IPS-20b (cell line): ENCODE results near the gene VRK3.

Experiments used
- H3K27ac ChIP-seq: one replicate; pipeline ENCODE4 v1.5.1; 2013; ENCODE audit warnings: low read length
- H3K27me3 ChIP-seq: 2 replicates; pipeline ENCODE4 v1.6.1; 2013; ENCODE audit warnings: mild to moderate bottlenecking, low read length, inconsistent platforms; ENCODE audit not compliant: insufficient read depth
- H3K36me3 ChIP-seq: 2 replicates; pipeline ENCODE4 v1.6.1; 2013; ENCODE audit warnings: low read depth, mild to moderate bottlenecking, inconsistent platforms, low read length, moderate library complexity; ENCODE audit not compliant: insufficient read depth
- H3K4me1 ChIP-seq: 2 replicates; pipeline ENCODE4 v1.6.1; 2013; ENCODE audit warnings: mild to moderate bottlenecking, control low read depth, inconsistent platforms, low read length, moderate library complexity; ENCODE audit not compliant: insufficient read depth
- H3K4me3 ChIP-seq: 2 replicates; pipeline ENCODE4 v1.5.1; 2013; ENCODE audit warnings: mild to moderate bottlenecking, low read length, inconsistent platforms
- H3K9ac ChIP-seq: 2 replicates; pipeline ENCODE4 v1.6.1; 2013; ENCODE audit warnings: low read depth, mild to moderate bottlenecking, inconsistent platforms, low read length, moderate library complexity
- H3K9me3 ChIP-seq: 2 replicates; pipeline ENCODE4 v1.6.1; 2013; ENCODE audit warnings: mild to moderate bottlenecking, low read depth, low read length, inconsistent platforms; ENCODE audit not compliant: insufficient read depth

VRK3 gene

DNA sequence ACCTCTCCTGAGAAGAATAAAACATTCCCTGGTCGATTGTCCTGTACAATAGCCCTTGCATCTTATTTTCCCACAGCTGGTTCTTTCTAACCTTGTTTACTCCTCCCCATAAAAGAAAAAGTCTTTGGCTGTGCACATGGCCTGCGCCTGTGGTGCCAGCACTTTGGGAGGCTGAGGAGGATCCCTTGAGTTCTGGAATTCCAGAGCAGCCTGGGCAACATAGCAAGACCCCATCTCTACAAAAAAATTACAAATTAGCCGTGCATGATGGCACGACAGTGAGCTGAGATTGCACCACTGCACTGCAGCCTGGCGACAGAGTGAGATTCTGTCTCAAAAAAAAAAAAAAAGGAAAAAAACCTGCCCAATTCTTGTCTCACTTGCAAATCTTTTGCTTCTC is 88.6 kb downstream of the VRK3 start:
- Histone ChIP-seq H3K27ac (no peak overlapping the region), H3K27me3 (peaks cover 5% of the 10 kb centered on the region; the same call in 1 of the 2 replicates), H3K4me1 (no peaks in the 10 kb centered on the region), H3K4me3 (no peak overlapping the region), H3K36me3 (no peaks in the 10 kb centered on the region), H3K9me3 (no peaks in the 10 kb centered on the region), H3K9ac (no peak overlapping the region)

DNA sequence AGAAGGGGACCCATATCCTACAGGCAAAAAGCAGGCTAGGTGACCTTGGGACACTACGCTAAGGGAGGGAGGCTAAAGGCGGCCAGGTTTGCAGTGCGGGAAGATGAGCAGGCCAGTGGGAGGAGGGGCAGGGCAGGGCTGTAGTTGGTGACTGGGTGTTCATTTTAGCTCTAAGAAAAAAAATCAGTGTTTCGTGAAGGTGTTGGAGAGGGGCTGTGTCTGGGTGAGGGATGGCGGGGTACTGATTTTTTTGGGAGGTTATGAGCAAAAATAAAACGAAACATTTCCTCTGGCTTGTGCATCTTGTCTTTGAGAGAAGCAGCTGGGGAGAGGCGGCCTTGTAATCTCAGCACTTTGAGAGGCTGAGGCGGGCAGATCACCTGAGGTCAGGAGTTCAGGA is 91.5 kb downstream of the VRK3 start:
- H3K27ac ChIP-seq: no peak overlapping the region

DNA sequence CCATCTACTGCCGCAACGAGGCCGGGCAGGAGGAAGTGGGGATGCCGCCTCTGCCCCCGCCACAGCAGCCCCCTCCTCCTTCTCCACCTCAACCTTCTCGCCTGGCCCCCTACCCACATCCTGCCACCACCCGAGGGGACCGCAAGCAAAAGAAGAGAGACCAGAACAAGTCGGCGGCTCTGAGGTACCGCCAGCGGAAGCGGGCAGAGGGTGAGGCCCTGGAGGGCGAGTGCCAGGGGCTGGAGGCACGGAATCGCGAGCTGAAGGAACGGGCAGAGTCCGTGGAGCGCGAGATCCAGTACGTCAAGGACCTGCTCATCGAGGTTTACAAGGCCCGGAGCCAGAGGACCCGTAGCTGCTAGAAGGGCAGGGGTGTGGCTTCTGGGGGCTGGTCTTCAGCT is 92.4 kb downstream of the VRK3 start:
- H3K4me3 ChIP-seq: no peak overlapping the region
- peaks cover 5% of the 10 kb centered on the region; the same call in 1 of the 2 replicates for H3K27me3 ChIP-seq
- peaks cover 3% of the 10 kb centered on the region for H3K36me3 ChIP-seq
- H3K9me3 ChIP-seq: no peaks in the 10 kb centered on the region
- H3K9ac ChIP-seq: no peak overlapping the region
- H3K27ac ChIP-seq: no peak overlapping the region
- H3K4me1 ChIP-seq: peaks cover 2% of the 10 kb centered on the region; the same call in 1 of the 2 replicates

More for the DNA sequence above, 91.5 kb downstream of the VRK3 start:
- H3K27me3 ChIP-seq: peaks cover 5% of the 10 kb centered on the region; the same call in 1 of the 2 replicates
- H3K36me3 ChIP-seq: no peaks in the 10 kb centered on the region
- no peak overlapping the region for H3K4me3 ChIP-seq
- no peak overlapping the region for H3K9ac ChIP-seq
- H3K9me3 ChIP-seq: no peaks in the 10 kb centered on the region
- no peaks in the 10 kb centered on the region for H3K4me1 ChIP-seq

DNA sequence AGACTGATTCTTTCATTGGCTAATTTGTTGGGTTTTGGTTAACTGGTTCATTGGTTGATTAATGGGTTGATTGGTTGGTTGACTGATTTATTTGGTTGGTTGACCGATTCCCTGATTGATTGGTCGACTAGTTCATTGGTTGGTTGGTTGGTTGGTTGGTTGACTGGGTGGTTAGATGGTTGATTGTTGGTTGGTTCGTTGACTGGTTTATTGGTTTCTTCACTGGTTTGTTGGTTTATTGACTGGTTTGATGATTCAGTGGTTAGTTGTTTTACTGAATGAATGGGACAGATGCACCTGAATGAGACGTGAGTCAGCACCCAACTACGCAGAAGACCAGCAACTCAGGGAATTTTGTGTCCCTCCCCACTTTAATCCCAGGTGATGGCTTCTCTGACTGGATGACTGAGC is 93.1 kb downstream of the VRK3 start:
- Histone ChIP-seq H3K4me1 (peaks cover 6% of the 10 kb centered on the region; the same call in 1 of the 2 replicates), H3K27ac (no peak overlapping the region), H3K9me3 (no peaks in the 10 kb centered on the region), H3K27me3 (peaks cover 3% of the 10 kb centered on the region; the same call in 1 of the 2 replicates), H3K9ac (no peak overlapping the region), H3K36me3 (peaks cover 10% of the 10 kb centered on the region), H3K4me3 (no peak overlapping the region)

DNA sequence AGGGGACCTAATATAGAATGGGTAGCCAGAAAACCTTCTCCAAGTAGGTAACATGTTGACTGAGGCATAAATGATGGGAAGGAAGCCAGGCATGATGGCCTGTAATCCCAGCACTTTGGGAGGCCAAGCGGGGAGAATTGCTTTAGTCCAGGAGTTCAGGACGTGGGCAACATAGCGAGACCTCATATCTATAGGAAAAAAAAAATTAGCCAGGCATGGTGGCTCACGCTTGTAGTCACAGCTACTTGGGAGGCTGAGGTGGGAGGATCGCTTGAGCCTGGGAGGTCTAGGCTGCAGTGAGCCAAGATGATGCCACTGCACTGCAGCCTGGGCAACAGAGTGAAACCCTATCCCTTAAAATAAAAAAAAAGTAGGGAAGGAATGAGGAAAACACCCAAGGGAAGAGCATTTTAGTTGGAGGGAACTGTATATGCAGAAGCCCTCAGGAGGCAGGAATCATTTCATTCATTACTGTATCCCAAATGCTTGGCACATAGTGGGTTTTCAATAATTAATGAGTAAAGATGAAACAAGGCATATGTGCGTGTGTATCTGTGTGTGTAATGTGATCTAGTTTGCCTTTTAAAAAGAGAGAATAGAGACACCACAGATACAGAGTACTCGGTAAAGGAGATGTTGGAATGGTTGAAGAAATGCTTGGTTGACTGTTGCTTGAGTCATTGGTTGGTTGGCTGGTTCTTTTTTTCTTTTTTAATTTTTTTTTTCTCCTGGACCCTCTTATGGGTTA is 93.7 kb downstream of the VRK3 start:
- H3K9ac ChIP-seq: no peak overlapping the region
- H3K27ac ChIP-seq: no peak overlapping the region
- H3K9me3 ChIP-seq: no peaks in the 10 kb centered on the region
- peaks cover 15% of the 10 kb centered on the region for H3K36me3 ChIP-seq
- no peak overlapping the region for H3K4me3 ChIP-seq
- no peaks in the 10 kb centered on the region for H3K27me3 ChIP-seq
- H3K4me1 ChIP-seq: peaks cover 6% of the 10 kb centered on the region; the same call in 1 of the 2 replicates

DNA sequence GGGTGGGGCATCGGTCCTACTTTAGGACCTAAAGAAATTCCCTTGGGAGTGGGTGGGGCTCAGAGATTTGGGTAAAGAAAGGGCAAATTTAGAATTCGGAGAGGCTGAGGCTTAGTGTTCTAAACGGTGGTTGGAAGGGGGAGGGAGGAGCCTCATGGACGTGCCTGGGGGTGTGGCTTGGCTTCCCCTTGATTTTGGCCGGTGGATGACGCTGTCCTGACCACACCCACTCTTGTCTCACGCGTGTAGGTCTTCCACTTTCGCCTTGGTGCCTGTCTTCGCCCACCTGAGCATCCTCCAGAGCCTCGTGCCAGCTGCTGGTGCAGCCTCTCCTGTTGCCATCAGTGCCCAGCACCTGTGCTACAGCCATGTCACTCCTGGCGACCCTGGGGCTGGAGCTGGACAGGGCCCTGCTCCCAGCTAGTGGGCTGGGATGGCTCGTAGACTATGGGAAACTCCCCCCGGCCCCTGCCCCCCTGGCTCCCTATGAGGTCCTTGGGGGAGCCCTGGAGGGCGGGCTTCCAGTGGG is 94.6 kb downstream of the VRK3 start:
- H3K9ac ChIP-seq: peak overlapping the region; percentile 49; the same call in 1 of the 2 replicates
- H3K4me3 ChIP-seq: peak overlapping the region; percentile 64
- peaks cover 23% of the 10 kb centered on the region for H3K36me3 ChIP-seq
- H3K4me1 ChIP-seq: peaks cover 6% of the 10 kb centered on the region; the same call in 1 of the 2 replicates
- H3K27ac ChIP-seq: peak overlapping the region; percentile 30
- H3K27me3 ChIP-seq: no peaks in the 10 kb centered on the region
- no peaks in the 10 kb centered on the region for H3K9me3 ChIP-seq

DNA sequence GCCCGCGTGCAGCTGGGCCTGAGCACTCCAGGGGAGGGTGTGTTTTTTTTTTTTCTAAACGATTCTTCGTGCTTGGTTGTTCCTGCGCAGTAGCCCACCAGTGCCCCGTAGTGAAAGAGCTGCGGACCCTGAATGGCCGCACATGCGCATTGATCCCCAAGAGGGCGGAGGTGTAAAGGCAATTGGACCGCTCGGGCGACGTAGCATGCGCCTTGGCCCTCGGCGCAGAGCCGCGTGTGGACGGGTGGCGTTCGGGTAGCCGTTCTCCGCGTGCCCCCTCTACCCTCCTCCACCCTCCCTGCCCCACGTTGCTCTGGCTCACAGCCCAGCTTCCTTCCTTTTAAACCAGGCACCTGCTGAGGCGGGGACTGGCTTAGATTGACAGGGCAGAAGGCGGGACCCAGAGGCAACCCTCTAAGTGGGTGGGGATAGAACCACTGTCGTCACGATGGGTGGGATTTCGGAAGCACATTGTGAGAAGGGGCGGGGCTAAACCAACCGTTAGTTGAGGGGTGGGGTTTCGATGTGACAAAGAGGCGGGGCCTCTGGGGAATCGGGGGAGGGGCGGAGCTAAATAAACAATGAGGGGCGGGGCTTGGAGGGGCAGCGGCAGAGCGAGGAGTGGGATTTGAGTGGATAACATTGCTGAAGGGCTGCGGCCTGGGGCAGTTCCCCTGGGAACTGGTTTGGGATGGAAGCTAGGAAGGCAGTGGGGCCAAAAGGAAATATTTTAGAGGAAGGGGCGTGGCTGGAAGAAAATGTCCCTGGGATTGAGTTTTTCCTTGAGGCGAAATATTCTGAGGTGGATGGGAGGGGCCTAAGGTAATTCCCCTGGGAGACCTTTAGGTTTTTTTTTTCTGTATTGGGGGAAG is 95.3 kb downstream of the VRK3 start:
- peak overlapping the region; percentile 86 for H3K27ac ChIP-seq
- peak overlapping the region; percentile 96 for H3K4me3 ChIP-seq
- no peaks in the 10 kb centered on the region for H3K27me3 ChIP-seq
- no peaks in the 10 kb centered on the region for H3K9me3 ChIP-seq
- peaks cover 29% of the 10 kb centered on the region for H3K36me3 ChIP-seq
- H3K4me1 ChIP-seq: peaks cover 6% of the 10 kb centered on the region; the same call in 1 of the 2 replicates
- H3K9ac ChIP-seq: peak overlapping the region; percentile 99

DNA sequence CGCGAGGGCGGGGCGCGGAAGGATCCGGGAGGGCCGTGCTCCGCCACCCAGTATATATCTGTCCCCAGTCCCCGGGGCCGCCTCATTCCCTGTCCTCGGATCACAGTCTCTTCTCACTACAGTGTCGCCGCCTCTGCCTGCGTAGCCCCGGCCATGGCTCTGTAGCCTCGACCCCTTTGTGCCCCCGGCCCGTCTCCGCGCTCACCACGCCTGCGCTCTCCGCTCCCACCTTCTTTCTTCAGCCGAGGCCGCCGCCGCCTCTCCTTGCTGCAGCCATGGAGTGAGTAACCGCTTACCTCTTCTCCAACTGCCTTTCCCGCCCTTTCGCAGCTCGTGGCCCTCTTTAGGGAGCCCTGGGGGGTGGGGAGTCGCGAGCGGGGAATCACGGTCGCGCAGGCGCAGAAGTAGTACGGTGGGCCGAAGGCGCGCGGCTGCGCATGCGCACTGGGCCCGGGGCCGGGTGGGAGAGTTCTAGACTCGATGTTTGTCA is 96.0 kb downstream of the VRK3 start, which contains the start of the genes ATF5 and NUP62:
TSS of gene ATF5 (plus strand) at position 85 of the 490 bp plus-strand sequence. CDS start 1,646 bp downstream, outside the sequence.
TSS of gene NUP62 (minus strand) at position 384 of the 490 bp plus-strand sequence. CDS start 19,697 bp downstream, outside the sequence.
- H3K4me3 ChIP-seq: peak within 1 kb of the TSS; percentile 96
- H3K27ac ChIP-seq: peak within 1 kb of the TSS; percentile 86
- peak within 1 kb of the TSS; percentile 99 for H3K9ac ChIP-seq
- H3K27me3 ChIP-seq: no peaks in the 10 kb centered on the region
- H3K4me1 ChIP-seq: peaks cover 6% of the 10 kb centered on the region; the same call in 1 of the 2 replicates
- H3K36me3 ChIP-seq: peaks cover 36% of the 10 kb centered on the region
- H3K9me3 ChIP-seq: no peaks in the 10 kb centered on the region

DNA sequence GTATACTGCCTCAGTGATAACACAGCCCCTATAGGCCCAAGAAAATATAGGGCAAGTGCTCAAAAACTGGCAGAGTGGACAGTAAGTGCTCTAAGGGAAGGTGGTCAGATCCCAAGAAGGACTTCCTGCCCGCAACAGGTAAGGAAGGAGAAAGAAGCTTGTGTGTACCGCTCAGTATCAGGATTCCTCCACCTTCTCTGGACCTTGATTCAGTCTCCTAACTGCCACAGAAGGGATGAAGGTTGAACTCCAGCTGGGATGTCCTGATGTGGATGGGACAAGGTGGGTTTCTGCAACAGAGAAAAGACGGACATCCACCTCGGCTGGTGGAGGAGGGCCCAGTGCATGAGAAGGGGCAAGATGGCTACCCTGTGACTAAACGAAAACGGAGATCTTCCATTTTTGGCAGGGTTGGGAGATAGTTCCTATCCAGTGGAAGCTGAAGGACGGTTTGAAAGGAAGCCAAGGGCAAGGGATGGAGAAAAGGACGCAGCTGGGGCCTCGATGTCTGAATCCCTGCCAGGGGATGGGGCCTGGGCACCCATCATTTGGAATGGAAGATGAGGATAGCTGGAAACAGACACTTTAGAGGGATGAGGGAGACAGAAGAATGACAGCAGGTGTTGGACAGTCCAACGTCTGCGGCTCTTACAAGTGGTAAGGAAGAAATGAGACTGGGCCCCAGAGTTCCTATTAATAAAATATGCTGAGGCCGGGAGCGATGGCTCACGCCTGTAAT is 97.5 kb downstream of the VRK3 start:
- no peaks in the 10 kb centered on the region for H3K27me3 ChIP-seq

DNA sequence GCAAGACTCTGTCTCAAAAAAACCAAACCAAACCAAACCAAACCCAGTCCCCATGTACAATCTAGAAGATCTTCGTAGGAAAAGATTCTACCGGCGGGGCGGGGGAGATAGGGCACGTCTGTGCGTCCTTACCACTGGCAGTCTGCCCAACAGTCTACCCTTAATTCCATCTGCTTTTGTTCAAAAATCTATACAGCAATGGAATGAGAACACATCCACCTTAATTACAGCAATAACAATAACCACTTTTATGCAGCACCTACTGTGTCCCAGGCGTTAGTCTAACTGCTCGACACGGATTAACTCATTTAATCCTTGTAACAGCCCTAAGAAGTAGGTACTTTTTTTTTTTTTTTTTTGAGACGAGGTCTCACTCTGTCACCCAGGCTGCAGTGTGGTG is 98.7 kb downstream of the VRK3 start:
- H3K4me1 ChIP-seq: peaks cover 10% of the 10 kb centered on the region; the same call in 1 of the 2 replicates
- H3K9ac ChIP-seq: no peak overlapping the region
- no peaks in the 10 kb centered on the region for H3K9me3 ChIP-seq
- no peak overlapping the region for H3K27ac ChIP-seq
- peaks cover 62% of the 10 kb centered on the region for H3K36me3 ChIP-seq
- H3K27me3 ChIP-seq: no peaks in the 10 kb centered on the region
- H3K4me3 ChIP-seq: no peak overlapping the region

More for the DNA sequence above, 97.5 kb downstream of the VRK3 start:
- Histone ChIP-seq H3K9me3 (no peaks in the 10 kb centered on the region), H3K4me1 (peaks cover 6% of the 10 kb centered on the region; the same call in 1 of the 2 replicates), H3K36me3 (peaks cover 51% of the 10 kb centered on the region), H3K27ac (no peak overlapping the region), H3K9ac (peak overlapping the region; percentile 99; the same call in 1 of the 2 replicates), H3K4me3 (peak overlapping the region; percentile 96; the same call in 1 of the 2 replicates)
